Measurements from ENCODE around the gene RBM4B.
"Not testable (repeated sequence)": the region's sequence is repeated elsewhere in the genome, so short reads cannot be mapped to it uniquely, and the experiment has no call there.

RBM4B gene, protein sequence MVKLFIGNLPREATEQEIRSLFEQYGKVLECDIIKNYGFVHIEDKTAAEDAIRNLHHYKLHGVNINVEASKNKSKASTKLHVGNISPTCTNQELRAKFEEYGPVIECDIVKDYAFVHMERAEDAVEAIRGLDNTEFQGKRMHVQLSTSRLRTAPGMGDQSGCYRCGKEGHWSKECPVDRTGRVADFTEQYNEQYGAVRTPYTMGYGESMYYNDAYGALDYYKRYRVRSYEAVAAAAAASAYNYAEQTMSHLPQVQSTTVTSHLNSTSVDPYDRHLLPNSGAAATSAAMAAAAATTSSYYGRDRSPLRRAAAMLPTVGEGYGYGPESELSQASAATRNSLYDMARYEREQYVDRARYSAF

GRCh38 chr11:66677599-66678375, at the start of gene RBM4B:
Gene RBM4B, minus strand, starts transcription at chr11:66677887. Its CDS starts 808 bp downstream, at chr11:66677079.
- DNase-seq, result peak; percentile 98

DNA sequence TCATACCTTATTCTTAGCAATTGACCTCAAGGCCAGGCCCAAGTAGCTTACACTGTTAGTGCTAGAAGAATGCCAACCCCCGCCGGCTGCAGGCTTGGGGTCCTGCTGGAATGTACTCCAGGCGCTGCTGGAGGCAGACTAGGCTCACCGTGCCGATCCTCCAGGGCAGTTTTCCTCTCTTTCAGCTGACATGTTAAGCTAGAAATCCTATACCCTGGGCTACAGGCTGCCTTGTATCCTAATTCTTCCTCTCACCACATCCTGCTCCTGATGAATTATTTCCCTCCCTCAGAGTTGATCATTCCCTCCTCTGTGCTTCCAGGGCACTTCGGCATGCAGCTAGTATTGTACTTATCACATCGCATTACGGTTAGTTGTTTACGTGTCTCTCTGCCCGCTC, 48.0 kb upstream of the RBM4B start:
- DNase-seq, result no peak

DNA sequence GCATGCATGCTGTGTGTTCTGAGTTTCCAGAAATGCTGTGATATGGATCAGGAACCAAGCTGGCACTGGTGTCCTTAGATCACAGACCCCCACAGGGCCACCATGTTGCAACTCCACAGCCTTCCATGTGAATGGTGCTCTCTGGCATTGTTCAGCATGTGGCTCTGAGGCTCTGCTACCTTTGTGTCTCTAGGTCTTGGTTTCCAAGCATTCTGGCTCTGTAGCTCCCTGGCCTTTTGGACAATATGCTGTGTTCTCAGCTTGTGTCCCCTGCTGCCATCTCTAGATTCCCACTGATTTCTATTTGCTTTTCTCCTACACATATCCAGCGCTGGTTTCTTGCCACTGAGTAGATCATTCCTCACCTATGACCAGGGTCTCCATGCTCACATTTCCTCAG, 47.4 kb upstream of the RBM4B start:
- DNase-seq, result no peak

DNA sequence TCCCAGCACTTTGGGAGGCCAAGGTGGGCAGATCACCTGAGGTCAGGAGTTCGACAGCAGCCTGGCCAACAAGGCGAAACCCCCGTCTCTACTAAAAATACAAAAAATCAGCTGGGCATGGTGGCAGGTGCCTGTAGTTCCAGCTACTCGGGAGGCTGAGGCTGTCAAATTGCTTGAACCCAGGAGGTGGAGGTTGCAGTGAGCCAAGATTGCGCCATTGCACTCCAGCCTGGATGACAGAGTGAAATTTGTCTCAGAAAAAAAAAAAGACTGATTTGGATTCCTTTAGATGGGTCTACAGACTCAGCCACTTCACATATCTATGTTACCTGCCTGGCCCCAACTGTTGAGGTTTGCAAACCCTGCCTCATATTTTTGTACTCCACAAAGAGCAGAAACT, 46.5 kb upstream of the RBM4B start:
- DNase-seq, result not testable (repeated sequence)

- no peak for DNase-seq
Observed at GRCh38 chr11:66723693-66724092, 46.0 kb upstream of the RBM4B start.

DNA sequence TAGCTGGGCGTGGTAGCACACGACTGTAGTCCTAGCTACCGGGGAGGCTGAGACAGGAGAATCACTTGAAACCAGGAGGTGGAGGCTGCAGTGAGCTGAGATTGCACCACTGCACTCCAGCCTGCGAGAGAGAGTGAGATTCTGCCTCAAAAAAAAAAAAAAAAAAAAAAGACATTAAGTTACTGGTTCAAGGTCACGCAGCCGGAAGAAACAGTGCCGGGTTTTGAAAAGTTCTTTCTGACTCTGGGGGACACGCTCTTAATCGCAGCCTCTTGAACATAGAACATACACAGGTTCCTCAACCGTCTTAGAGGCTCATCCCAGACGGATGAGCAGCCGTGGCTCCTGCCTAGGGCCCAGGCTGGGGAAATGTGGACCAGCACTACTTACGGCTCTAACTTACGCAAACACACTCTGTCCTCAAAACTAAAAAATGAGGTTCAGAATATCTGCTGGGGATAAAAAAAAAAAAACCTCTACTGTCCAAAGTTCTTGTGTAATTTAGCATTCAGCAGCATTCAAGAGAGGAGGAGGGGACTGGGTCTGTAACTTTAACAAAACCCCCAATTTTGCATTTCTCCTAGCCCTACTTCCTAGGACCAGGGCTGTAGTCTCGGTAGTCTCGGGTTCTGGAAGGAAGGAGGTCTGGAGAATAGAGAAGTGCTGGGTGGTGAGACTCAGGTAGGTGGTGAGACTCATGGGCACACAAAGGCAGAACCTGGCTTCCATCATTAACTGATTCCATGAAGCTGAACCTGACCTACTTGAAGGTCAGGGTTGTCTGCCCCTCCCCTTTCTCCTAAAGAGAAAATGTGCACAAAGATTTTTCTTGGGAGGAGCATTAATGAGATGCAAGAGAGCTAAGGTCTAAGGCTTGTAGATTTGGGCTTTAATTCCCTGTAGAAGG, 45.3 kb upstream of the RBM4B start:
- DNase-seq, result no peak

GRCh38 chr11:66721939-66722338, 44.3 kb upstream of the RBM4B start:
- DNase-seq, result no peak

DNA sequence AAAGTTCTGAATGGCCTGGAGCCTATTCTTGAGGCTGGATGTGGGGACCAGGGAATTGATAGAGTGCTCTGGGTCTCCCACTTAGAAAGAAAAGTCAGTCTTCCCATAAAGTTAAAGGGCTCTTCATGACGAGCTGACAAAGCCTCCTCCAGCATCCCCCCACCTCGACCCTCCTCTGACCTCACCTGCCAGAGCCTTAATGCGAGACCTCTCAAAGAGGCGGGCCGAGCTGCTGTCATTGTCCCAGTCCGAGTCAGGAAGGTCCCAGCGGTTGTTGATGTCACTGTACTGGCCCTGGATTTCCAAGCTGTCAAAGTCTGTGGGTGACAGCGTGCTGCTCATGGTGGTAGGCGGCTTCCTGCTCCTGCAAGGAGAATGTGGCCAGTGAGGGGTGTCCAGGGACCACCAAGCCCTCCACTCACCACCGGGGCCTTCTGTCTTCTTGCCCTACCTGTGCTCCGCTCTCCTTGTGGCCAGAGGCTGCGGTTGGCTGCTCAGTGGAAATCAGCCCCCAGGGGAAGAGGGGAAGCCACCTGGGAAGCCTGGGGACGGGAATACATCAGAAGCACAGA, 43.3 kb upstream of the RBM4B start:
- no peak for DNase-seq

GRCh38 chr11:66720223-66720898, 42.7 kb upstream of the RBM4B start:
- DNase-seq, result peak; percentile 19

- DNase-seq, result no peak
Observed at GRCh38 chr11:66719111-66719872, 41.6 kb upstream of the RBM4B start.

DNA sequence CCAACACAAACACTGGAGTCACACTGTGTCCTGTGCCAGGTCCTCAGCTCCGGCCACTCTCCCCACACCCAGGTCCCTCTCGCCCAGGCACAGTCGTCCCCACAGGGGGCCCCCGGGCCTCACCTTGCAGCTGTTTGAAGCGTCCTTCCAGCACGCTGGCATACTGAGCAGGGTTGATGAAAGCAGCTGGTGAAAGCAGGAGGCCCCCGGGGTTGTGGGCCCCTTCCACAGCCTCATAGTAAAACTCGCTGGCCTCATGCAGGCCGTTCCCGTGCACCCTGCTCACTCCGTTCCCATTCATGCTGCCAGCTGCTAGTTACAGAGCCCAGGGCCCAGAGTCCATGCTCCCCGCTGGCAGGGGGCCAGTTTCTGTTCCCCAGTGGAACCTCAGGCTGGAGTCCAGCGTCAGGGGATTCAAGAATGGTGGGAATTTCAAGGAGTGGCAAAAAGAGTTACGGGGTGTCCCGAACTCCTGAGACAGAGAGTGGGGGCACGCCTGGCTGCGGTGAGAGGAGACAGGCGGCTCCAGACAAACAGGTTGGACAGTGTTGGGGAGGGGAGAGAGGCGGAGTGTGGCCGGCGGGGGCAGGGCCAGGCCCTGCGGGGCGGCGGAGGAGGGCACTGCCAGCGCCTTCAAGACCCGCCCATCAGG, 40.8 kb upstream of the RBM4B start:
- no peak for DNase-seq

- DNase-seq, result no peak
Observed at GRCh38 chr11:66717925-66718319, 40.2 kb upstream of the RBM4B start.

GRCh38 chr11:66716996-66717395, 39.3 kb upstream of the RBM4B start:
- DNase-seq, result no peak

DNA sequence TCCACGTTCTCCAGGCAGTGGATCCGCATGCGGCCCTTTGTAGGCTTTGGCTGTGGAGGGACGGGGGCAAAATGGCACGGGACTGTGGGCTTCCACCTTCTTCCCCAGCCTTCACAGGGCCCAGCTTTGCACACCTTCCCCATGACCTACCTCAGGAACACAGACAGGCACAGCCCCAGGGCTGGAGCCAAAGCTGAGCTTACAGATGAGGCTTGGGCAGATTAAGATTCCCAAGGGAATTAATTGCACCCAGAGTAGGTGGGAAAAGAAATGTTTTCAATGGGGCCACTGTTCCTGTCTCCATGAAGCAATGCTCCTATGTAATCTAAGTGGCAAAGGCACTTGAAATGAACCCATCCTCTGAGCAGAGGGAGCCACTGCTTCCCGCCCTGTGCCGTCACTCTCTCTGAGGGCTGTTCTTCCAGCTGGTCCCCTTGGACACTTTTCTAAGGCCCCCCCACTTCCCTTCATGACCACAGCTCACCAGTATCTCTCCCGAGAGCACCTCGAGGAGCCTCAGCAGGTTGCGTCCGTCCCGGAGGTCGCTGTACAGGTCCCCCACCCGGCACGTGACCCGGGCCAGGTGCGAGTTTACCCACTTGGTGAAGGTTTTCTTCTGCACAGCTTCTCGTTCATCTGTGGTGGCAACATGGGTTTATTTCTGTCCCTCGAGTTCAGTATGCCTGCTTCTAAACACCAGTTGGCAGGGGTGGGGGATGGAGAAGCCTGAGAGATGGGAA, 37.8 kb upstream of the RBM4B start:
- DNase-seq, result no peak

GRCh38 chr11:66713746-66714480, 36.2 kb upstream of the RBM4B start:
- DNase-seq, result no peak

DNA sequence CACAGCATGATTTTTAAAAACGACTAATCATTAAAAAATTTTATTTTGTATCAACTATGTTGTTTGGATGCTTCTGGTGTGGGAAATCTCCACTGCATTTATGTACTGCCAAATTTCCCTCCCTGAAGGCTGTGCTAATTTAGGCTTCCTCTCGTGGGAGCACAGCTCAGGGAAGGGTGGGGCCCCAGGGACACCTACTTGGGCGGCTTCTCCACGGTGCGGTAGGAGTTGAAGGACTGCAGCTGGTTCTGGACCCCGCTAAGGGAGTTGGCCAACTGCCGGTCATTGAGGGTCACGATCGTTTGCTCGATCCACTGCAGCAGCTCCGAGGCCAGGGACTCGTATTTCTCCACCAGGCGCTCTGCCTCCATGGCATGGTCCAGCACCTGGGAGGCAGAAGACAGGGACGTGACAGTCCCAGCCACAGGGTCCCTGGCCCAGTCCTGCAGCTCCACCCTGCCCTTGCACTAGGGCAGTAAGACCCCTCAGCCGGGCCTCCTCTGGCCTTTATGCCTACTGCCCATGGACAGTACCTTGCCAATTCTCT, 32.8 kb upstream of the RBM4B start:
- no peak for DNase-seq

GRCh38 chr11:66708701-66709100, 31.0 kb upstream of the RBM4B start:
- no peak for DNase-seq

DNA sequence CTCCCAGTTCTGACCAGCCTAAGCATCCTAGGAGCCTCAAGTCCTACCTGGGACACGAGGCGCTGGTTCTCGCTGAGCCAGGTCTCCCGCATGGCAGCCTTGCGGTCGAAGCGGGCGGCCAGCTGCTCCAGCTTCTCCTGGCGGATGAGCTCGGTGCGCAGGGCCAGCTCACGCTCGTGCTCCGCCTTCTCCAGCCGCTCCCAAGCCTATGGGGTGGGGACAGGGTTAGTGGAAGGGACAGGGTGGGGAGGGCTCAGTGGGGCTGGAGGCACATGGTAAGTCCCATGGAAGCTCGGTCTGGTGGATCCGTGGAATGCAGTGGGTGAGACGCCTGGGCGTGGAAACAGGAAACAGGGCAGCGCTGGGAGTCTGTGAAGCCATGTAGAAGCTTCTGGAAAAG, 30.4 kb upstream of the RBM4B start:
- DNase-seq, result no peak

DNA sequence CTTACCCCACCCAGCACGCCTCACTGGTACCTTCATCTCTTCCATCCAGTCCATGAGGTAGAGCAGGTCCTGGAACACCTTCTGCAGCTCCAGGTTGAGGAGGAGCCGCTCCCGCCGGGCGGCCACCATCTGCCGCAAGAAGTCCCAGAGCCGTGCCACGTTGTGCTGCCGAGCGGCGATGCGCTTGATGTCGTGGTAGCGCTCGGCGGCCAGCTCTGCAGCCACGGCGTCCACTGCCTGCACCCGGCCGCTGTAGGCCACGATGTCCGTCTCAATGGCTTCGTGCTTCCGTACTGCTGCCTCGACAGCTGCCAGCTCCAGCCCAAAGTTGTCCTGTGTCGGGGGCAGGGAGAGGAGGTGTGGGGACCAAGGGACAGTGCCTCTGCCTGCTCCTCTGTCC, 29.8 kb upstream of the RBM4B start:
- DNase-seq, result no peak

Data from CD4-positive, alpha-beta T cell treated with Interleukin-10 for 1 hour (primary cell).